Large intestine (tissue), 3 donors: Measurements from ENCODE around the gene PHLPP1. TPM values are rescaled to one million over a fixed set of nuclear protein-coding genes. Genes with fewer than 3 reads are reported as not detected.

ENCODE experiments used
- DNase-seq, 2 donors: peaks; one replicate each; pipeline versions ENCODE4 v3.0.0 to v3.0.0-alpha.2; 2013
- H3K27ac ChIP-seq: one replicate; pipeline ENCODE4 v1.5.1; 2013; ENCODE audit warnings: low read length
- H3K27me3 ChIP-seq: 2 replicates; pipeline ENCODE4 v1.6.1; 2013; ENCODE audit warnings: low read length; ENCODE audit not compliant: control insufficient read depth, insufficient read depth
- H3K36me3 ChIP-seq: 2 replicates; pipeline ENCODE4 v1.6.1; 2013; ENCODE audit warnings: low read length; ENCODE audit not compliant: control insufficient read depth, insufficient read depth
- H3K4me1 ChIP-seq: one replicate; pipeline ENCODE4 v1.6.1; 2013; ENCODE audit warnings: low read length; ENCODE audit not compliant: control insufficient read depth, insufficient read depth
- H3K4me3 ChIP-seq: one replicate; pipeline ENCODE4 v1.5.1; 2013; ENCODE audit warnings: low read length
- H3K9me3 ChIP-seq: one replicate; pipeline ENCODE4 v1.6.1; 2013; ENCODE audit warnings: mild to moderate bottlenecking, low read depth, low read length, moderate library complexity; ENCODE audit not compliant: control insufficient read depth
- WGBS: methylation state at CpG from one replicate; pipeline ENCODE4 v1.1.5; 2013; ENCODE audit warnings: low lambda C conversion rate; ENCODE audit not compliant: insufficient coverage; 5-methylcytosine and 5-hydroxymethylcytosine counted together
- polyA plus RNA-seq: library from polyadenylated mRNA; unstranded; fragments of 120-200 nt; gene quantifications from one replicate; pipeline ENCODE4 v1.2.1, GENCODE V29; 2013

Gene PHLPP1
- polyA plus RNA-seq, 1 donor, result 12.1 TPM

- Histone ChIP-seq H3K9me3 (no peaks in the 10 kb centered on the region), H3K27me3 (no peaks in the 10 kb centered on the region), H3K27ac (no peak overlapping the region), H3K4me1 (no peaks in the 10 kb centered on the region), H3K36me3 (no peaks in the 10 kb centered on the region), H3K4me3 (no peak overlapping the region)
- 75% methylated on average over 4 of the region's 6 CpGs for WGBS
- DNase-seq, result no peak
Measured at GRCh38 chr18:62757399-62758010, 42.2 kb downstream of the PHLPP1 start.

- Histone ChIP-seq H3K4me1 (no peaks in the 10 kb centered on the region), H3K36me3 (no peaks in the 10 kb centered on the region), H3K4me3 (no peak overlapping the region), H3K27ac (no peak overlapping the region), H3K9me3 (no peaks in the 10 kb centered on the region), H3K27me3 (no peaks in the 10 kb centered on the region)
- no peak for DNase-seq
- 67% methylated on average over 3 of the region's 3 CpGs for WGBS
Measured at GRCh38 chr18:62758591-62758990, 43.2 kb downstream of the PHLPP1 start.

- no peak overlapping the region for H3K4me3 ChIP-seq
- H3K27ac ChIP-seq, result no peak overlapping the region
Measured at GRCh38 chr18:62759704-62760402, 44.5 kb downstream of the PHLPP1 start.

GRCh38 chr18:62760403-62760734, 45.0 kb downstream of the PHLPP1 start:
- H3K4me1 ChIP-seq, result no peaks in the 10 kb centered on the region
- H3K9me3 ChIP-seq, result no peaks in the 10 kb centered on the region
- H3K27ac ChIP-seq, result no peak overlapping the region
- DNase-seq, result no peak
- H3K4me3 ChIP-seq, result no peak overlapping the region
- no peaks in the 10 kb centered on the region for H3K36me3 ChIP-seq
- 60% methylated on average over 1 of the region's 5 CpGs for WGBS
- H3K27me3 ChIP-seq, result no peaks in the 10 kb centered on the region

More at GRCh38 chr18:62759704-62760402, 44.5 kb downstream of the PHLPP1 start:
- Histone ChIP-seq H3K36me3 (no peaks in the 10 kb centered on the region), H3K4me1 (no peaks in the 10 kb centered on the region), H3K9me3 (no peaks in the 10 kb centered on the region), H3K27me3 (no peaks in the 10 kb centered on the region)
- WGBS, result 83% methylated on average over 1 of the region's 5 CpGs
- DNase-seq, result no peak

- no peaks in the 10 kb centered on the region for H3K9me3 ChIP-seq
- 87% methylated on average over 3 of the region's 7 CpGs for WGBS
- no peaks in the 10 kb centered on the region for H3K36me3 ChIP-seq
- no peaks in the 10 kb centered on the region for H3K27me3 ChIP-seq
- H3K27ac ChIP-seq, result no peak overlapping the region
- DNase-seq, result no peak
- no peak overlapping the region for H3K4me3 ChIP-seq
- no peaks in the 10 kb centered on the region for H3K4me1 ChIP-seq
Measured at GRCh38 chr18:62763101-62763521, 47.8 kb downstream of the PHLPP1 start.

- H3K36me3 ChIP-seq, result no peaks in the 10 kb centered on the region
- no peaks in the 10 kb centered on the region for H3K27me3 ChIP-seq
- H3K27ac ChIP-seq, result no peak overlapping the region
- no peak overlapping the region for H3K4me3 ChIP-seq
- WGBS, result 80% methylated on average over 1 of the region's 4 CpGs
- H3K4me1 ChIP-seq, result no peaks in the 10 kb centered on the region
- no peaks in the 10 kb centered on the region for H3K9me3 ChIP-seq
- DNase-seq, result no peak
Measured at GRCh38 chr18:62766266-62766665, 50.9 kb downstream of the PHLPP1 start.

- Histone ChIP-seq H3K27me3 (no peaks in the 10 kb centered on the region), H3K27ac (no peak overlapping the region), H3K4me3 (no peak overlapping the region), H3K9me3 (no peaks in the 10 kb centered on the region), H3K4me1 (no peaks in the 10 kb centered on the region), H3K36me3 (no peaks in the 10 kb centered on the region)
- 100% methylated on average over 1 of the region's 5 CpGs for WGBS
- no peak for DNase-seq
Measured at GRCh38 chr18:62767321-62767720, 52.0 kb downstream of the PHLPP1 start.

GRCh38 chr18:62767836-62768557, 52.7 kb downstream of the PHLPP1 start:
- 40% methylated on average over 1 of the region's 3 CpGs for WGBS
- Histone ChIP-seq H3K36me3 (no peaks in the 10 kb centered on the region), H3K4me1 (peaks cover 3% of the 10 kb centered on the region), H3K27ac (no peak overlapping the region), H3K4me3 (no peak overlapping the region), H3K9me3 (no peaks in the 10 kb centered on the region), H3K27me3 (no peaks in the 10 kb centered on the region)
- DNase-seq, result no peak

- Histone ChIP-seq H3K4me1 (peaks cover 3% of the 10 kb centered on the region), H3K27me3 (no peaks in the 10 kb centered on the region), H3K27ac (no peak overlapping the region), H3K4me3 (no peak overlapping the region), H3K9me3 (no peaks in the 10 kb centered on the region), H3K36me3 (no peaks in the 10 kb centered on the region)
- 100% methylated on average over 2 of the region's 2 CpGs for WGBS
- no peak for DNase-seq
Measured at GRCh38 chr18:62768558-62768943, 53.2 kb downstream of the PHLPP1 start.

- no peaks in the 10 kb centered on the region for H3K36me3 ChIP-seq
- no peak overlapping the region for H3K27ac ChIP-seq
- no peaks in the 10 kb centered on the region for H3K27me3 ChIP-seq
- WGBS, result 67% methylated on average over 1 of the region's 2 CpGs
- no peaks in the 10 kb centered on the region for H3K9me3 ChIP-seq
- peaks cover 3% of the 10 kb centered on the region for H3K4me1 ChIP-seq
- no peak overlapping the region for H3K4me3 ChIP-seq
- DNase-seq, result no peak
Measured at GRCh38 chr18:62769216-62769615, 53.9 kb downstream of the PHLPP1 start.
